Activated CD4-positive, alpha-beta T cell treated with anti-CD3 and anti-CD28 coated beads, Interleukin-2, amount 10 ng/mL, durations not matched to agents 24 days and 14 days (primary cell): ENCODE data around the gene MTCL1. TPM values are rescaled to one million over a fixed set of nuclear protein-coding genes. Genes with fewer than 3 reads are reported as not detected.

Source experiments
- DNase-seq: peaks from one replicate; pipeline ENCODE4 v3.0.0; 2022
- H3K27ac Mint-ChIP-seq: one replicate; pipeline ENCODE4 v1.8.0; 2022; ENCODE audit warnings: mild to moderate bottlenecking, mixed read lengths
- H3K27me3 Mint-ChIP-seq: one replicate; pipeline ENCODE4 v1.8.0; 2022; ENCODE audit warnings: mixed read lengths
- H3K36me3 Mint-ChIP-seq: one replicate; pipeline ENCODE4 v1.8.0; 2022; ENCODE audit warnings: low read depth, mild to moderate bottlenecking, mixed read lengths
- H3K4me1 Mint-ChIP-seq: one replicate; pipeline ENCODE4 v1.8.0; 2021; ENCODE audit warnings: mixed read lengths
- H3K4me3 Mint-ChIP-seq: one replicate; pipeline ENCODE4 v1.8.0; 2022; ENCODE audit warnings: mild to moderate bottlenecking, moderate library complexity, mixed read lengths
- H3K9me3 Mint-ChIP-seq: one replicate; pipeline ENCODE4 v1.8.0; 2021; ENCODE audit warnings: mixed read lengths
- intact Hi-C: fragments of 100-400 bp; cut with micrococcal nuclease; formaldehyde crosslinking; loops from one replicate; pipeline ENCODE4 v1.15.1; 2023
- total RNA-seq: library from RNA; stranded (reverse); gene quantifications from 2 replicates; pipeline ENCODE4 v1.2.3, GENCODE V29; 2022

Gene MTCL1
- total RNA-seq, 1 donor from 2014 or later = 0.09 TPM

DNA sequence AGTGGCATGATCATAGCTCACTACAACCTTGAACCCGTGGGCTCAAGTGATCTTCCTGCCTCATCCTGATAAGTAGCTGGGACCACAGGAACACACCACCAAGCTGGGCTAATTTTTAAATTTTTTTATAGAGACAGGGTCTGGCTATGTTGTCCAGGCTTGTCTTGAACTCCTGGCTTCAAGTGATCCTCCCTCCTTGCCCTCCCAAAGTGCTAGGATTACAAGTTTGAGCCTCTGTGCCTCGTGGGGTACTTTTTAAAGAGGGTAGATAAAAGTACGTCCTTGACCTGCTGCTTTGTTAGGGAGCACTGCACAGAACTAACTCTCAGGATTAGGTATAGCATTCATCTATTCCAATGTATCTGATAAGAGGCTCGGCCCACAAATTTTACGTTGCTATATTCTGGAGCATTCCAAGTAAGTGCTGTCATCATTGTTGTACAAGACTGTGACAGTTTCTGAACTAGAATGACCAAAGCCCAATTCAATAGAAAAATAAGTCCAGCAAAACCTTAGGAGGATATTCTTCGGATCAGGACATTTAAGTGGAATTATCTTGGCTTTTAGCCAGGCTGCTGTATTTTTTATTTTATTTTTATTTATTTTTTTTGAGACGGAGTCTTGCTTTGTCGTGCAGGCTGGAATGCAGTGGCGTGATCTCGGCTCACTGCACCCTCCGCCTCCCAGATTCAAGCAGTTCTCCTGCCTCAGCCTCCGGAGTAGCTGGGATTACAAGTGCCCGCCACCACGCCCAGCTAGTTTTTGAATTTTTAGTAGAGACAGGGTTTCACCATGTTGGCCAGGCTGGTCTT is 4.1 kb downstream of the MTCL1 start:
- Mint-ChIP-seq H3K27me3 (peaks cover 49% of the 10 kb centered on the region), H3K4me1 (peaks cover 5% of the 10 kb centered on the region), H3K4me3 (no peak overlapping the region), H3K27ac (no peak overlapping the region), H3K9me3 (no peaks in the 10 kb centered on the region), H3K36me3 (no peaks in the 10 kb centered on the region)
- intact Hi-C loops = loop anchor here (5.0 to 10.0 kb wide), 3 partner anchors 623 to 1205 kb away; partner anchors contain the start of genes TWSG1 and VAPA
- DNase-seq = no peak

DNA sequence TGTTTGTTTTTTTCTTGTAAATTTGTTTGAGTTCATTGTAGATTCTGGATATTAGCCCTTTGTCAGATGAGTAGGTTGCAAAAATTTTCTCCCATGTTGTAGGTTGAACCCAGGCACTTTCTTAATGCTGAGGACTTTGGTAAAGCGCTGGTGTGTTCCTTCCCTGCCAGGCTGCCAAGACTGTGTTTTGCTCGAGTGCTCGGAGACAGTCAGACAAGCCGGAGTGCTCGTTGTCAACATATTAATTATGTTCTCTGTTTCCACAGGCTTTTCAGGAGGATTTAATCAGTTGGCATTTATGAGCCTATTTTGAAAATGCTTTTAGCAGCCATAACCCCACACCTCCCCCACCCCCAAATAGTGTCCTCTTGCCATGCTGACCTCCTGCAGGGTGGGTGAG is 6.4 kb downstream of the MTCL1 start:
- Mint-ChIP-seq H3K9me3 (no peaks in the 10 kb centered on the region), H3K36me3 (no peaks in the 10 kb centered on the region), H3K4me1 (peaks cover 3% of the 10 kb centered on the region), H3K4me3 (no peak overlapping the region), H3K27ac (no peak overlapping the region), H3K27me3 (peaks cover 54% of the 10 kb centered on the region)
- intact Hi-C loops = no loop called here
- DNase-seq = no peak

DNA sequence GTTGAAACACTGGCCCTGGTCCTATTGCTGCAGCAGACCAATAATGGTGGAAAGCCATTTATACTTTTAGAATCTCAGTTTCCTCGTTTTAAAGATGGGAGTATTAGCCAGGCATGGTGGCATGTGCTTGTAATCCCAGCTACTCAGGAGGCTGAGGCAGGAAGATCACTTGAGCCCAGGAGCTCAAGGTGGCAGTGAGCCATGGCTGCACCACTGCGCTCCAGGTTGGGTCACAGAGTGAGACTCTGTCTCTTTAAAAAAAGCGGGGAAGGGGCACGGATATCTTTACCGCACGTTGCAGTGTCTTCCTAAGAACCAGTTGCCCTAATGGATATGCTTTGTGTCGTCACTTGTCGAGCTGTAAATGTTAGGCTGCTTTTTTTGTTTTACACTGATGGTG is 8.3 kb downstream of the MTCL1 start:
- intact Hi-C loops = no loop called here
- no peak overlapping the region for H3K4me3 Mint-ChIP-seq
- H3K27me3 Mint-ChIP-seq = peaks cover 44% of the 10 kb centered on the region

DNA sequence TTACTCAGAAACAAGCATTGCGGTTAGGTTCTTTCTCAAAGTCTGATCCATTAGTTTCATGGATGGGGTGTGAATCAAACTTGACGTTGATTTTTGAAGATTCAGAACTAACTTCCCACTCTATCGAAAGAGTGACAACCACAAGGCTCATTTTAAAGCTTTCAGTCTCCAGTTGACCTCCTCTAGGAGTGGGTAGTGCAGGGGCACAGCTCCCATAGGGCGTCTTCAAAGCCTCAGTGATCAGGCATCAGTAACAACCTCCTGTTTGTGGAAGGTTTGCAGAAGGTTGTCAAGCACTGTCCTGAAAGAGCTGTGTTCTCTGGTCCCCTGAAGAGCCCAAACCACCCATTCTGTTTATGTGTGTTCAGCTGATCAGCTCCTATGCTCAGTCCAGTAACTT is 10.2 kb downstream of the MTCL1 start:
- Mint-ChIP-seq H3K27ac (no peak overlapping the region), H3K36me3 (no peaks in the 10 kb centered on the region), H3K4me1 (no peaks in the 10 kb centered on the region), H3K9me3 (no peaks in the 10 kb centered on the region), H3K4me3 (no peak overlapping the region), H3K27me3 (peaks cover 33% of the 10 kb centered on the region)
- intact Hi-C loops = no loop called here
- no peak for DNase-seq

More for the DNA sequence above, 8.3 kb downstream of the MTCL1 start:
- Mint-ChIP-seq H3K27ac (no peak overlapping the region), H3K9me3 (no peaks in the 10 kb centered on the region), H3K36me3 (no peaks in the 10 kb centered on the region), H3K4me1 (no peaks in the 10 kb centered on the region)
- no peak for DNase-seq

DNA sequence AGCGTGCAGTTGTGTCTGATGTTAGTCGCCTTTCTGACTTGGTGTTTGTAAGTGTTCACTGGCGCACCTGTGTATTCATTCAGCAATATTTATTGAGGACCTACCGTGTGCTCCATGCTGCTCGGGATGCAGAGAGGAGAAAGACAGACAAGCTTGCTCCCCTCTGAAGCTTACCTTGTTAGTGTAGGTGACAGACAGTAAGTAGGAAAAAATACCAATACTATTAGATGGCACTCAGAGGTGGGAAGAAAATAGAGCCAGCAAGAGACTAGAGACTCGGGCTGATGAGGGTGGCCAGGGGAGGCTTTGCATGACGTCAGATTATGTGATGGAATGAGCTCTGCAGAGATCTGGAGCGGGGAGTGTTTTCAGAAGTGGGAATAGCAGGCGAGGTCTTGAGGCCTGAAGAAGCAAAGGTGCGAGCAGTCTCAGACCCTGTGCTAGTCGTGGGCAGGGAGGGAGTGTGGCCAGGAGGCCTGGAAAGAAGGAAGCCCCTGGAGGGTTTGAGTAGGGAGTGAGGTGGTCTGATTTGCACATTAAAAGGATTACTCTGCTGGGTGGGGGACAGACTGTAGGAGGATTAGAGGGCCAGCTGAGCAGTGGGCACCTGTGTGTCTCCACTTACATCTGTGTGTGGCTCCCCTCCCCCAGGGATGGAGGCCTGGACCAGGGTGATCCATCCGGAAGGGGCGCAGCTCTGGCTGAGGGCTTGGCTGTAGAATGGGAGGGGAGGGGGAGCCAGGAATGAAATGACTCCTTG is 11.8 kb downstream of the MTCL1 start:
- intact Hi-C loops = no loop called here
- Mint-ChIP-seq H3K36me3 (no peaks in the 10 kb centered on the region), H3K9me3 (no peaks in the 10 kb centered on the region), H3K27me3 (peaks cover 32% of the 10 kb centered on the region), H3K4me3 (no peak overlapping the region), H3K27ac (no peak overlapping the region), H3K4me1 (no peaks in the 10 kb centered on the region)
- DNase-seq = no peak

DNA sequence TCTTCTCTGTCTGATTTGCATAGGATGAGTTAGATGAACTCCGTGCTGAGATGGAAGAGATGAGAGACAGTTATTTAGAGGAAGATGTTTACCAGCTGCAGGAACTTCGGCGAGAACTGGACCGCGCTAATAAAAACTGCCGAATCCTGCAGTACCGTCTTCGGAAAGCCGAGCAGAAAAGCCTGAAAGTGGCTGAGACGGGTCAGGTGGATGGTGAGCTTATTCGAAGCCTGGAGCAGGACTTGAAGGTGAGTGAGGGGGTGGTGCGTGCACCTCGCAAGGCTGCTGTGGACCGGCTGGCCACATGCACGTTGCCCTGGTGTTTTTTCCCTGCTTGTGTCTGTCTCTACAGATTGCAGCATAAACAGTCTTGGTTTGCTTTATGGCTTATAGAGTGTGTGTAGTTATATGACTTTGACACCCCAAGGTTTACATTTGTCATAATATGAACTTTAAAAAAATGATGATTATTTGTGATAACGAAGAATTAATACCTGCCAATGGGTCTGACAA is 13.1 kb downstream of the MTCL1 start:
- Mint-ChIP-seq H3K36me3 (no peaks in the 10 kb centered on the region), H3K9me3 (no peaks in the 10 kb centered on the region), H3K4me3 (no peak overlapping the region), H3K27ac (no peak overlapping the region), H3K4me1 (no peaks in the 10 kb centered on the region), H3K27me3 (peaks cover 27% of the 10 kb centered on the region)
- intact Hi-C loops = no loop called here
- DNase-seq = no peak

DNA sequence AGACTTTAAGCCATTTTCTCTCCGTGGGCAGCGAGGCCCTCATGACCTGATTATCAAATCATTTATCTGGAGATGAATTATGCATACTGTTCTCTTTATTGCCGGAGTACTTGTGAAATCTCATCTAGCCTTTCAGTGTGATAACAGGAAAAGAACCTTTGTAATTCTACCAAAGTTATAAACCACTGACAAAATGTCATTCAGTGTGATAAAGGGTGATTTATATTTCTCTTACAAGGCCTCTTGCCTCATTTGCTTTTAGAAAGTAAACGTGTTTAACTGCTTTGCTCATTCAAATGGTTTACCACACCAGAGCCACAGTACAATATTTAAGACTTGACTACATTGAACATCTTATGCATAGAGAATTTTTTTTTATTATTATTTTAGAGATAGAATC is 13.8 kb downstream of the MTCL1 start:
- Mint-ChIP-seq H3K27ac (no peak overlapping the region), H3K36me3 (no peaks in the 10 kb centered on the region)

DNA sequence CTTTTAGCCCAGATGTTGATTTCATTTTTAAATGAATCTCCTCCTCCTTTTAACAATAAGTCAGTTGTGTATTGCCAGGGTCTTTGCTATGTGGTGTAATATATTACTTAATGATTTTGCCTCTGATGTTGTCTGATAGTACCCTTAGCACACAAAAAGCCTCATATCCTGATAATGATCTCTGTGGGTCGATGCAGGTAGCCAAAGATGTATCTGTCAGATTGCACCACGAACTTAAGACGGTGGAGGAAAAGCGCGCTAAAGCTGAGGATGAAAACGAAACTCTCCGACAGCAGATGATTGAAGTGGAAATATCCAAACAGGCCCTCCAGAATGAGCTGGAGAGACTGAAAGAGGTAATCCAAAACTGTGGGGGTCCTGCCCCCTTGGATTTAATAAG is 14.8 kb downstream of the MTCL1 start:
- intact Hi-C loops = no loop called here
- Mint-ChIP-seq H3K4me3 (no peak overlapping the region), H3K4me1 (no peaks in the 10 kb centered on the region), H3K36me3 (no peaks in the 10 kb centered on the region), H3K27me3 (peaks cover 20% of the 10 kb centered on the region), H3K9me3 (no peaks in the 10 kb centered on the region), H3K27ac (no peak overlapping the region)
- DNase-seq = no peak

More for the DNA sequence above, 13.8 kb downstream of the MTCL1 start:
- intact Hi-C loops = no loop called here
- Mint-ChIP-seq H3K27me3 (peaks cover 21% of the 10 kb centered on the region), H3K4me3 (no peak overlapping the region), H3K4me1 (no peaks in the 10 kb centered on the region), H3K9me3 (no peaks in the 10 kb centered on the region)
- no peak for DNase-seq

DNA sequence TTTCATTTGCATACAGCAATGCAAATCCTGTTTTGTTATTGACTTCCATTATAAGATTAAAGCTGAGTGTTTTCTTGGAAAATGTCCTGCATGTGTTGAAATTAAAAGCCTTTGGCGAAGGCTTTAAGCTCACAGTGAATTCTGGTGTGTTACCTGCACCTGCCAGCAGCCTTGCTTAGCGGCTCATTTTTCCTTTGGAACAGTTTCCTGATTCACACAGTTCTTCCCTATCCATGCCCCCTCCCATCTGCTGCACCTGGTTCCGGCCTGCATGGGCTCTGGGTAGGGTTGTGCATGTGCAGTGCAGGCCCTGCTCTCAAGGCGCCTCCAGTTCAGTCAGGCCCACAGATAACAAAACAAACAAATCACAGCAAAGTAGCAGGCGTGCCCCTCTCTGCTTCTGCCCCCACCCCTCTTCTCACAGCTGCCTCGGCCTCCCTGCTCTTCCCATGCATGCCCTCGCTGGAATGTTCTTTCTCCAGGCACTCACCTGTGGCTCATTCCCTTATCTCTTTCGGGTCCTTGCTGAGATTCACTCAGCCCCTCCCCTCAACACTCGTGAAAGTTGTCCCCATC is 15.8 kb downstream of the MTCL1 start:
- no peaks in the 10 kb centered on the region for H3K9me3 Mint-ChIP-seq
- intact Hi-C loops = no loop called here
- H3K36me3 Mint-ChIP-seq = no peaks in the 10 kb centered on the region
- H3K4me3 Mint-ChIP-seq = no peak overlapping the region
- no peak overlapping the region for H3K27ac Mint-ChIP-seq
- peaks cover 13% of the 10 kb centered on the region for H3K27me3 Mint-ChIP-seq
- DNase-seq = no peak
- no peaks in the 10 kb centered on the region for H3K4me1 Mint-ChIP-seq

DNA sequence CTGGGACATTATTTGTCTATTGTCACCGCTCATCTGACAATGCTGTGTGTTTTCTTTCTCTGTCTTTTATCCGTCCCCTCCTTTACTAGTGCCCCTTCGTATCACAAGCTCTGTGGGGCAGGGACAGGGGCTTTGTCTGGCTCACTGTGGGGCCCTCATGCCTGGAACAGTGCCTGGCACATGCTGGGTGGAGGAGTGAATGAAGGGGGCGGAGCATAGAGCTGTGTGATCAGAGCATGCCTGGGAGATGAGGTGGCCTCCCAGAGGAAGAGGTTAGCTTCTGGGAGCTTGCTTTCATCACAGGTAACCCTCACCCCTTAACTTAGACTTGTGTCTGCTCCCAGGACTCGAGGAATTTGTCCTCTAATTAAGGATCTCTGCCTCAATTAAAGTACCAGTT is 16.4 kb downstream of the MTCL1 start:
- H3K27me3 Mint-ChIP-seq = peaks cover 14% of the 10 kb centered on the region
- no peaks in the 10 kb centered on the region for H3K9me3 Mint-ChIP-seq
- intact Hi-C loops = no loop called here
- H3K4me1 Mint-ChIP-seq = no peaks in the 10 kb centered on the region
- H3K36me3 Mint-ChIP-seq = no peaks in the 10 kb centered on the region
- H3K27ac Mint-ChIP-seq = no peak overlapping the region
- no peak overlapping the region for H3K4me3 Mint-ChIP-seq
- no peak for DNase-seq

DNA sequence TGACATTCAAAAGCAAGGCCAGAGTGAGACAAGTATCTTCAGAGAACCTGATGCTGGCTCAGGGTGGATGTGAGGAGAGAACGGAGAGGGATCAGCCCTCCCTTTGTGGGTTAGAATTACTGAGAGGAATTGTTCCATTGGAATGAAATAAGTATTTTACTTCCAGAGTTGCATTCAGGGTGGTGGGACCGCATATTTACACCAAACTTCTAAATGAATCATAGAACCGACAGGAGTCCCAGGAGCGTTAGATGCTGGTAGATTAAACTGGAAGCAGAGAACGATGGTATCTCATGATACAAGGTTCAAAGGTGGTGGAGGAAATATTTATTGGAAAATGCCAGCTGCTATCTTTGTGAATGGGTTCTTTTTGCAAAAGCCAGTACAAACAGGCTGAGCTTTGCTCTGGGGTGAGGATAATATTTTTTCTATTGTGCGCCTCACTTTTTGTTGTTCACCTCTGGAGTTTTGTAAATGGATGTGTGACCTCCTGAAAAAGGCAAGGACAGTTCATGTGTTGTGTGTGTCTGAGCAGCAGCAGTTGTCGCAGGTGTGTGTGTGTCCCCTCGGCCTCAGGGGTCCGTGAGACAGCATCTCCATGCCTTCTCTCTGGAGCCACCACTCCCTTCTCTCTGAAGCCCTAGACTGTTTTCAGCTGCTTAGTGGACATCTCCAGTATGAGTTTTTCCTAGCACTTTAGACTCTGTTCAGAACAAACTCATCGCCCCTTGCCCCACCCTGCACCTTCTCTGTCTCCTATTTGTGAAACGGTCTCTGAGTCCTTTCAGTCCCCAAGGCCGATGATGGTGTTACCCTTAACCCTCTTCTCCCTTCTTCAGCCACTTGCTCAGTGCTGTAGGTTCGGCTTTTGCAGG is 17.8 kb downstream of the MTCL1 start:
- no peak for DNase-seq
- Mint-ChIP-seq H3K27me3 (peaks cover 7% of the 10 kb centered on the region), H3K4me3 (no peak overlapping the region), H3K9me3 (no peaks in the 10 kb centered on the region), H3K4me1 (no peaks in the 10 kb centered on the region), H3K27ac (no peak overlapping the region), H3K36me3 (no peaks in the 10 kb centered on the region)
- intact Hi-C loops = no loop called here

DNA sequence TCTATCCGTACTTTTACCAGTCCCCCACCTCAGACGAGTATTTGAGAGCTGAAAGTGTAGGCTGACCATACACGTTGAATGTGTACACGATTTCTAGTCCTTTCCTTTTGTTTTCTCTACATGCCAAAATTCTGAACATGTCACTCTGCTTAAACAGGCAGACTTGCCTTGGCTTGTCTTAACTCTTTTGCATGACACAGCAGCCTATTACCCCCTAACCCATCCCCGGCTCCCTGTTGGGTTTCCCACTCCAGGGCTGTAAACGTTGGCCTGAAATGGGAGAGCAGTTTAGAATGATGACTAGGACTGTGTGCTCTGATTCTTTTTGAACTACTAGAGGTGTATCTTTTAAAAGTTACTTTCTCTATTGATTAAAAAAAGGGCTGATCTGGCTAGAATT is 19.1 kb downstream of the MTCL1 start:
- no peak overlapping the region for H3K4me3 Mint-ChIP-seq

DNA sequence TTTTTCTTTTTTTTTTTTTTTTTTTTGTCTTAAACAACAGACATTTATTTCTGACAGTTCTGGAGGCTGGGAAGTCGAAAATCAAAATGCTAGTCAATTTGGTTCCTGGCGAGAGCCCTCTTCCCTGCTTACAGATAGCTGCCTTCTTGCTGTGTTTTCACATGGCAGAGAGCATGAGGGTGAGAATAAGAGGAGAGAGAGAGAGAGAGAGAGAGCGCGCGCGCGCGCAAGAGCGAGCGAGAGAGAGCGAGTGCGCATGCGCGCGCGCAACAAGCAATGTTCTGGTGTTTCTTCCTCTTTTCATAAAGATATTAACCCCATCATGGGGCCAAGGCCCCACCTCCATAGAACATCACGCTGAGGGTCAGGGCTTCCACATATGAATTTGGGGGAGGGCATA is 20.9 kb downstream of the MTCL1 start:
- Mint-ChIP-seq H3K27ac (no peak overlapping the region), H3K4me1 (no peaks in the 10 kb centered on the region), H3K9me3 (no peaks in the 10 kb centered on the region), H3K36me3 (no peaks in the 10 kb centered on the region), H3K4me3 (no peak overlapping the region), H3K27me3 (peaks cover 9% of the 10 kb centered on the region)
- intact Hi-C loops = no loop called here
- no peak for DNase-seq

More for the DNA sequence above, 19.1 kb downstream of the MTCL1 start:
- DNase-seq = no peak
- H3K36me3 Mint-ChIP-seq = no peaks in the 10 kb centered on the region
- no peak overlapping the region for H3K27ac Mint-ChIP-seq
- H3K4me1 Mint-ChIP-seq = no peaks in the 10 kb centered on the region
- peaks cover 7% of the 10 kb centered on the region for H3K27me3 Mint-ChIP-seq
- intact Hi-C loops = no loop called here
- no peaks in the 10 kb centered on the region for H3K9me3 Mint-ChIP-seq
